GM12891 (cell line): ENCODE results near the gene MARK1.

Source experiments
- PAX5 ChIP-seq: IDR thresholded peaks from 2 replicates; pipeline ENCODE4 v1.6.1; 2011; ENCODE audit warnings: low read length, moderate library complexity, mild to moderate bottlenecking; ENCODE audit not compliant: insufficient read depth, severe bottlenecking
- POLR2A ChIP-seq: IDR thresholded peaks from 2 replicates; pipeline ENCODE4 v1.6.1; 2011; ENCODE audit warnings: low read depth, low read length, control low read depth
- POLR2AphosphoS5 ChIP-seq: IDR thresholded peaks from 2 replicates; pipeline ENCODE4 v1.6.1; 2011; ENCODE audit warnings: low read depth, low read length, control low read depth
- POU2F2 ChIP-seq: IDR thresholded peaks from 2 replicates; pipeline ENCODE4 v1.6.1; 2011; ENCODE audit warnings: low read depth, mild to moderate bottlenecking, control low read depth, low read length, moderate library complexity
- SPI1 ChIP-seq: IDR thresholded peaks from 2 replicates; pipeline ENCODE4 v1.6.1; 2011; ENCODE audit warnings: low read depth, low read length, control low read depth
- TAF1 ChIP-seq: IDR thresholded peaks from 2 replicates; pipeline ENCODE4 v1.6.1; 2011; ENCODE audit warnings: low read depth, low read length, control low read depth

- no peak for TF ChIP-seq POLR2A
- no peak for TF ChIP-seq SPI1
- TF ChIP-seq POLR2AphosphoS5: no peak
- TF ChIP-seq TAF1: no peak
- TF ChIP-seq PAX5: no peak
- TF ChIP-seq POU2F2: no peak
These were observed 42.1 kb upstream of the MARK1 start for GRCh38 chr1:220485791-220486190.
